ENCODE data around the gene SLC26A11.
"Not testable (repeated sequence)": the region's sequence is repeated elsewhere in the genome, so short reads cannot be mapped to it uniquely, and the experiment has no call there.

SLC26A11 gene

DNA sequence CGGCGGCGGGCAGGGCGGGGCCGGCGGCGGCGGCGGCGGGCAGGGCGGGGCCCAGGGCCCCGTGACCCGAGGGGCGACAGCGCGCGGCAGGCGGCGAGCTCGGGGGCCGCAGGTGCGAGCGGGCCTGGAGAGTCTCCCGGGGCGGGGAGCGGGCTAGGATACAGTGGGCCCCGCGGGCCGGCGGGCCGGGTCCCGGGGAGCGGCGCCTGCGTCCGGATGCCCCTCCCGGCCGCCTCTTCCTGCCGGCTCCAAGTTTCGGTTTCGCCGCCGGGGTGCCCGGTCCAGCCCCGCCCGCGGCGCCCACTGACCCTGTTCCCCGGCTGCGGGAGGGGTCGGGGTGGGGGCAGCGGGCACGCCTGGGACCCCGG lies 40.5 kb downstream of the SLC26A11 start, which contains the start of gene RNF213:
TSS of gene RNF213 (plus strand) at position 62 of the 368 bp plus-strand sequence. CDS start 2,830 bp downstream, outside the sequence.
- DNase-seq (ENCODE audit: low read depth) = no peak

DNA sequence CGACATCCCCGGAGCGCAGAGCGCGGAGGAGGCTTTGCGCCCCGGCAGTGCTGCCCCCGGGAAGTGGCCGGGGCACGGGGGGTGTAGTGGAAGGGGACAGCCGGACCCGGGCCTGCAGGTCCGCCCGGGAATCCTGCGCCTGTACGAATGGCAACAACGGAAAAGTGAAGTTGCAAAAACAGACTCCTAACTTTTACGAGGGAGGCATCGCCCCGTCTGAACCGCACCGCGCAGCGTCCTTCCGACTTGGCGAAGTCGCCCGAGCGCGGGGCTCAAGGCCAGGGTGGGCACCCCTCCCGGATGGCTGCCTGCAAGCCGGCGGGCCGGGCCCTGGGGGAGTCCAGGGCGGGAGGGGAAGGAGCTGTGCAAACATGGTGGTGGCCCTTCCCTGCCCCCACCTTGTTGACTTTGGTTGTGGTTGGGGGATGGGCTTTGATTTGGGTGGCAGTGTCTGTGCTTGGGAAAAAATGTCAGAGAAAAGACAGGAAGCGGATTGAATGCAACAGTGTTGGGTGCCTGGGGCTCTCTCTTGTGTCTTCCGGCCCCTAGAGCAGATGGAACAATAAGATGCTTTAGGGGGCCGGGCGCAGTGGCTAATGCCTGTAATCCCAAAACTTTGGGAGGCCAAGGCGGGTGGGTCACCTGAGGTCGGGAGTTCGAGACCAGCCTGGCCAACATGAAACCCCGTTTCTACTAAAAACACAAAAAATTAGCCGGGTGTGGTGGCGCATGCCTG lies 41.1 kb downstream of the SLC26A11 start:
- peak; percentile 39 for DNase-seq (ENCODE audit: low read depth)

DNA sequence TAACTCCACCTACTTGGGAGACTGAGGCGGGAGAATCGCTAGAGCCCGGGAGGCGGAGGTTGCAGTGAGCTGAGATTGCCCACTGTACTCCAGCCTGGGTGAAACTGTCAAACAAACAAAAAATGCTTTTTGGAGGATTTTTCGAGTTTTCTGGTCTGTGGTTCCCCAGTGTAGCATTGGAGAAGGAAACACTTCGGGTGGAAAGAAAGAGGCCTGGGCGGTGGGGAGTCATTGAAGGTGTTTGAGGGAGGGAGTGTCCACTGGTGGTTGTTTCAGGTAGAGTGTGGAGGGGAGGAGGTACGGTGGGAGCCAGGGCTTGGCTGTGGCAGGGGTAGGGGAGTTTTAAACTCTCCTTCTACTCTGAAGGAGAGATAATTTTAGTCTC lies 41.7 kb downstream of the SLC26A11 start:
- no peak for DNase-seq (ENCODE audit: low read depth)

DNA sequence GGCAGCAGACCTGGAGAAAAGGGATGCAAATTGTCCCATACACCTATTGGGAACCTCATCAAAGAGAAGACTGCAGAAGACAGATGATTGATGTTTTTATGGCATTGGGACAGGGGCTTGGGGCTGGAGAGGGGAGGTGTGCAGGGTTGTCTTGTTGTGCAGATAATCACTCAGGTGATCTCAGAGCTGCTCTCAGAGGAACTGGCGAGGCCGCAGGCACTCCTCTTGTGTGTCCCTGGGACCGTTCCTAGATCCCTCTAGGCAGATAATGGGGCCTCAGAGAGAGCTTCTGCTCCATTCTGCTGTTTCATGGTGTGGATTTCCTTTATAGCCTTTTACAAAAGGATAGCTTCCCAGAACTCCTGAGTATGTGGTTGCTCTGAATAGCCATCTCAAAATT lies 42.1 kb downstream of the SLC26A11 start:
- no peak for DNase-seq (ENCODE audit: low read depth)

DNA sequence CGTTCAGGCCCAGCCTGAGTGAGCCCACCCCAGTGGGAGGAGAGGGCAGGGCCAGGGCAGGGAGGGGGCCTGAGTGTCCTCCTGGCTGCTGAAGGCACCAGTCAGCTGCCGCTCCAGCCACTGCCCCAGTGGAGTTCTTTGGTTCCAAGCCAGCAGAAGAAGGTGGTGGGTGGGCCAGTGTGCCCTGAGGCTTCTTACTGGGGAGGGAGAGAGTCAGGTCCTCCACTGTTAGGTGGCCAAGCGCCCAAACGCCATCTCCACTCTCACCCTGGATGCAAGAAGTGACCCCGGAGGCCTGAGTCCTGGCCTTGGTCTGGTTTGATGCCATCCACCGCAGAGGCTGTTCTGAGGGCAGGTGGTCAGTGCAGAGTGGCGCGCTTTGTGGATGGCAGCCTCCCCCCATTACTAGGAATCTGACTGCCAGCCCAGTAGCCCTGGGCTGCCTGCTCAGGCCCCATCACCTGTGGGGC lies 42.6 kb downstream of the SLC26A11 start:
- DNase-seq (ENCODE audit: low read depth) = no peak

DNA sequence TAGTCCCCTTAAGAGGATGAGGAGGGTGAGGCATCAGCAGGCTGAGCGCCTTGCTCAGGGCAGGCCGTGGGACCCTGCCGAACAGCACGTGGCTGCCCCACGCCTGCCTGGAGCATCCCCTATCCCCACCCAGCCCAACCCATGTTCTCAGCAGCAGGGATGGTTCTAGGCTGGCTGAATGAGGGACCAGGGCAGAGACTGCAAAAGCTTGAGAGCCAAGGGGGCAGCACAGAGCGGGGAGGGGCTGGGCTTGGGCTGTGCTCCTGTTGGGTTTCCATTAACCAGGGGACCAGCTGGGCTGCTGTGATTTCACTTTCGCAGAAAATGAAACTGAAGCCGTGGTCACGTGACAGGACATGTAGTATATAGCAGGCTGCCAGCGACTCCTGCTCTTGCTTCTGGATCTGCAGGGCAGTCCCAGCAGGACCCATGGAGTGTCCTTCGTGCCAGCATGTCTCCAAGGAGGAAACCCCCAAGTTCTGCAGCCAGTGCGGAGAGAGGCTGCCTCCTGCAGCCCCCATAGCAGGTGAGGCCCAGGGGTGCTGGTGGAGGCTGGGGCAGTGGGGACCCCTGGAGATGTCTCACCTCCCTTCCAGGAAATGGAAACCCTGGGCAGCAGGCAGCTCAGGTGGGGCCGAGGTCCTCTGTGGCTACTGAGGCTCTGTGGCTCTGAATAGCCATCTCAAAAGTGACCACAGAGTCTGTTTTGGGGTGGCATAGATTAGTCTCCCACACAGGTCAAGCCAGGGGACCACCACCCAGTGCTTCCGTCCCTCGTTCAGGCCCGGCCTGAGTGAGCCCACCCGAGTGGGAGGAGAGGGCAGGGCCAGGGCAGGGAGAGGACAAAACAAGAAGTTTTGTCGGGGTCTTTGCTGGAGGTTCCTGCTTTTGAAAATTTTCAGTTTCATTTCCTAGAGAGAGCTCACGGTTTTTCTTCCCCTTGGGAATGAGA lies 43.3 kb downstream of the SLC26A11 start:
- DNase-seq (ENCODE audit: low read depth) = peak; percentile 83

DNA sequence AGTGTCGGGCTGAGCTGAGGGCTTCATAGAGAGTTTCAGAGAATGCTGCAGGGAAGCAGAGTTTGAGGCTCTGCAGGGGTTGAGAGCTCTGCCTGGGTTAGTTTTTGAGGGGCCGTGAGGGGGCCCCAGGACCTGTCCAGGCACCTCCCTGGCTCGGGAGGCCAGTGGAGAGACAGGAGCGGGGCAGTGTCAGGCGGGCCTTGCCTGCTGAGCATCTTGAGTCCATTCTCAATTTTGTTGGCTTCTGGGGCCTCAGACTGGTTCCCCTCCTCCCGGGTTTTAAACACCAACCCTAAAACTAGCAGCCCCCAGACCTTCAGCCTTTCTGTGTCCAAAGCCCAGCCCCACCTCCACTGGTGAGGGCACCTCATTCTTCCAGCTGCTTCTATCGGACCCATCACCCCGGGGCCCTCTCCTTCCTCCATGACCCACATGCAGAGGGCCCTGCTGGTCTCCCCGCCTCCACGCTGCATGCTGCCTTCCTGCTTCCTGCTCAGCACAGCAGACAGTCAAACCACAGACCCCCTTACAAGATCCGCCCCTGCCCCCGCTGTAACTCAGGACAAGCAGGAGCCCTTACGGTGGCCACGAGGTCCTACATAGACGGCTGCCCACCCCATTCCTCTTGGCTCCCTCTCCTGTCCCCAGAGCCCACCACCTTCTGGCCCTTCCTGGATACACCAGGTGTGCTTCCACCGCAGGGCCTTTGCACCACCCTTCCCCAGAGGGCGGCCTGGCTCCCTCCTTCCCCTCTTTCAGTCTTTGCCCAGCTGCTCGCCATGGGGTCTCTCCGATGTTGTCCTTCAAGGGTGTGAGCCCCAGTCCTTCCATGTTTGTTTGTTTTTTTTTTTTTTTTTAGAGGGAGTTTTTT lies 44.2 kb downstream of the SLC26A11 start:
- DNase-seq (ENCODE audit: low read depth) = no peak

DNA sequence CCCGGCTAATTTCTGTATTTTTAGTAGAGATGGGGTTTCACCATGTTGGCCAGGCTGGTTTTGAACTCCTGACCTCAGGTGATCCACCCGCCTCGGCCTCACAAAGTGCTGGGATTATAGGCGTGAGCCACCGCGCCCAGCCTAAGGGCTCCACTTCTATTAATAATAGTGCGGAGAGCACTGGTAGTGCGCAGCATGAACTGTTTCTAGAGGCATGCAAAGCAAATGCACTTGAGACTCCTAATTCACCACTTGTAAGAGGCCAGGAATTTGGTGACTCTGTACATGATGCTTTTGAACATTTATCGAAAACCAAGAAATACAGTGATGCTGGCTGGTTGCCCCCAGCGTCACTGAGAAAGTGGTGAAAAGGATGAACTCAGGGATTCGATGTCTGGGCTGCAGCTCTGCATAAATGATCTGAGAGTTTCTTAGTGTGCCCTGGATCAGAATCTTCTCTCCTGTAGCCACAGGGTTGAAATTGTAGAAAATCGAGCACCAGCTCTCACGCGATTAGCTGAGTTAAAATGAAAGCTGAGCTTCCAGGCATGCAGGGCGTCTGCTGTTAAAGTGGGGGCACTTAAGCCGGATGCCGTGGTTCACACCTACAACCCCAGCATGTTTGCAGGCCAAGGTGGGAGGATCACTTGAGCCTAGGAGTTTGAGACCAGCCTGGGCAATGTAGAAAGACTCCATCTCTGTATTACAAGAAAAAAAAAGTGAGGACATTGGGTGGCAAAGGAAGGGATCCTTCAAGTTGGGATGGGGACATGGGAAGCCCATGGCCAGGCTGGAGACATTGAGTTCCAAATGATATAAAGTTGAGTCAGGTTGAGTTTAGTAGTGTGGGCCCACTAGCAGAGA lies 45.2 kb downstream of the SLC26A11 start:
- DNase-seq (ENCODE audit: low read depth) = no peak

DNA sequence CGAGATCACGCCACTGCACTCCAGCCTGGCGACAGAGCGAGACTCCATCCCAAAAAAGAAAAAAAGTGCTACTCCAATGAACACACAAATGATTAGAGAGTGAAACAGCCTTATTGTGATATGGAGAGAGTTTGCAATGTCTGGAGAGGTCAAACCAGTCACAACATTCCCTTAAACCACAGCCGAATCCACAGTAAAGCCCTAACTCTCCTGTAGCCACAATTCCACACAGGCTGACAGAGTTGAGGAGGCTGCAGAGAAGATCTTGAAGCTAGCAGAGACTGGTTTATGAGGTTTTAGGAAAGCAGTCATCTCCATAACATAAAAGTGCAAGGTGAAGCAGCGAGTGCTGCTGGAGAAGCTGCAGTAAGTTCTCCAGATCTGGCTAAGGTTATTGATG lies 47.2 kb downstream of the SLC26A11 start:
- DNase-seq (ENCODE audit: low read depth) = no peak

DNA sequence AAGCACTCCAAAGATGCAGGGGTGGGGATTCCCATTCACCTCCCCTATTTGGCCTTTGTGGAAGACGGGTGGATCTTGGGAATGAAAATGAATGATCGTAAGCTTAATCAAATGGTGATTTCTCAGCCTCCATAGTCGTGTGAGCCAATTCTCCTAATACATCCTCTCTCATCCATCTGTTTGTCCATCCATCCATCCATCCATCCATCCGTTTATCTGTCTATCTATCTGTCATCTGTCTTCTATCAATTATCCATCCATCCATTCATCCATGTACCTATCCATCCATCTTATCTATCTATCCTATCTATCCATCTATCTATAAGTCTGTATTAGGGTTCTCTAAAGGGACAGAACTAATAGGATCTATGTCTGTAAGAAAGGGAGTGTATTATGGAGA lies 48.2 kb downstream of the SLC26A11 start:
- DNase-seq (ENCODE audit: low read depth) = no peak

DNA sequence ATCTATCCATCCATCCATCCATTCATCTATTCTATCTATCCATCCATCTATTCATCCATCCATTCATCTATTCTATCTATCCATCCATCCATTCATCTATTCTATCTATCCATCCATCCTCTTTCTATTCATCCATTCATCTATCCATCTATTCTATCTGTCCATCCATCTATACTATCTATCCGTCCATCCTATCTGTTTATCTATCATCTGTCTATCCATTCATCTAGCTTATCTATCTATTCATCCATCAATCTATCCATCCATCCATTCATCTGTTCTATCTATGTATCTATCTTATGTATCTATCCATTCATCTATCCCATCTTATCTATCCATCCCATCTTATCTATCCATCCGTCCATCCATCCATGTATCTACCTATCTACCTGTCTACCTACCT lies 49.2 kb downstream of the SLC26A11 start:
- no peak for DNase-seq (ENCODE audit: low read depth)

DNA sequence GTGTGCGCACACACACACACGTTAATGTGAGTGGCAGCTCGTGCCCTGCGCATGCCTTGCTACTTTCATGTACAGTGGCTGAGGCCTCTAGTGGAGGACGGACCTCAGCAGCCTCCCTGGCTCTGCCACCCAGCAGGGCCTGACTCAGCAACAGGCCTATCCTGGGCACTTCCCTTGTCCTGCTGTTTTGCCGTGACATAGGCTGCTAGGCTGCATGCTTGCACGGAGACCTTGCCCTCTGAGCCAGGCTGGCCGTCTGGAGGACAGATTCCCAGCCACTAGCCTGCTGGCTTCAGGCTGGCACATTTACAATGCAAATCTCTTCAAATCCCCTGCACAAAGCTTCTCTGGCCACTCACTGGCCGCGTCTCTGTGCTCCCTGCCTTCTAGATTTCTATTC lies 49.9 kb downstream of the SLC26A11 start:
- no peak for DNase-seq (ENCODE audit: low read depth)

DNA sequence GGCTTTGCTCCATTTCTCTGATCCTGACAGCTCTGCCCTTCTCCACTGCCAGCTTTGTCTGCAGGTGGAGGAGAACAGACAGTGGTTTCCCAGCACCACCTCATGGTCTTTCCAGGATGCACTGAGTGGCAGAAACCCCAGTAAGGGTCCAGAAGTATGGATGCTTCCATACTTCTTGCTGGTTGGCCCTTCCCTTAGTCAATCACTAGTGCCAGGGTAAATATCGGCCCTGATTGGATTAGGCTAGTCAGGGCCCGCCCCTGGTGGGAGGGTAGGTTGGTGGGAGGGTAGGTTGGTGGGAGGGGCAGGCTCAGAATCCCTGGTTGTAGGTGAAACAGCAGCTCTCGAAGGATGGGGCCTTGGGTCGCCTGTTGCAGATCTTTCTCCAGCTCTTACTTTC lies 50.6 kb downstream of the SLC26A11 start:
- DNase-seq (ENCODE audit: low read depth) = no peak

DNA sequence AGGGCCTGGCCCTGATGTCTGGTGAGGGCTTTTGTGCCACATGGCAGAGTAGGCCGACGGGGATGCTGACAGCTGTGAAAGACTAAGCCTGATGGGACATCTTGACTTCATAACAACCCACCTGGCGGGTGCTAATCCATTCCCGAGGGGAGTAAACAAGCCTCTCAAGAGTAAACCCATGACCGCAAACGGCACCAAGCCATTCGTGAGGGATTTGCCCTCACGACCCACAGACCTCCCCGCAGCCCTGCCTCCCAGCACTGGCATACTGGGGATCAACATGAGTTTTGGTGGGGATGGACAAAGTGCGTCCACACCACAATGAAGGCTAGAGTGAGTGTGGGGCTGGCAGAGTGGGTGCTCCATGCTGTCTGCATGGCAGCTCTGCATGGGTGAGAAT lies 52.1 kb downstream of the SLC26A11 start:
- DNase-seq (ENCODE audit: low read depth) = no peak

DNA sequence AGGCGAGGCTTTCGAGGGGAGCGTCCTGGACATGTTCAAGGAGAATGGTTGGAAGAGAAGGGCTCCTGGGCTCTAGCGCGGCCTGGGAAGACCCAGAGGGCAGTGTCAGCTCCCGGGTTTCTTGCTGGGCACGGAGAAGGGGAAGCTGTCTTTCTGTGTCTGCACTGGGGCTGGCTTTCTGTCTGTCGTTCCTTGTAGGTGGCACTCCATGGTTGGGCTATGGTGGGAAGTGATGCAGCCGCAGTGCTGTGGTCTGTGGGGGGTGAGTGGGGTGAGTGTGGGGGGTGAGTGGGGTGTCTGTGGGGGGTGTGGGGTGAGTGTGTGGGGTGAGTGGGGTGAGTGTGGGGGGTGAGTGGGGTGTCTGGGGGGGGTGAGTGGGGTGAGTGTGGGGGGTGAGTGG lies 54.1 kb downstream of the SLC26A11 start:
- DNase-seq (ENCODE audit: low read depth) = no peak

DNA sequence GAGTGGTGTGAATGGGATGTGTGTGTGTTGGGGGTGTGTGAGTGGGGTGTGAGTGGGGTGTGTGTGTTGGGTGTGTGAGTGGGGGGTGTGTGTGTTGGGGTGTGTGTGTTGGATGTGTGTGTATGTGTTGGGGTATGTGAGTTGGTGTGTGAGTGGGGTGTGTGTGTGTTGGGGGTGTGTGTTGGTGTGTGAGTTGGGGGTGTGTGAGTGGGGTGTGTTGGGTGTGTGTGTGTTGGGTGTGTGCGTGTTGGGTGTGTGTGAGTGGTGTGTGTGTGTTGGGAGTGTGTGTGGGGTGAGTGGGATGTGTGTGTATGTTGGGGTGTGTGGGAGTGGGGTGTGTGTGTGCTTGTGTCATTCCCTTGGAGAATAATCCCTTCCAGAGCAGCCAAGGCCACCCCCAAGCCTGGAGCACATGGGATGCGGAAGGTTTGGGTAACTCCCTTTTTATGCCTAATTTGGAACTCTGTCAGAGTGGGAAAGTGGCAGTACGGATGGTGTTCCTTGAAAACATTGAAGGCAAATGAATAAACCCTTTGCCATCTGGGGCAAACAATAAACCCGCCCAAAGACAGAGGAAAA lies 54.7 kb downstream of the SLC26A11 start:
- no peak for DNase-seq (ENCODE audit: low read depth)

DNA sequence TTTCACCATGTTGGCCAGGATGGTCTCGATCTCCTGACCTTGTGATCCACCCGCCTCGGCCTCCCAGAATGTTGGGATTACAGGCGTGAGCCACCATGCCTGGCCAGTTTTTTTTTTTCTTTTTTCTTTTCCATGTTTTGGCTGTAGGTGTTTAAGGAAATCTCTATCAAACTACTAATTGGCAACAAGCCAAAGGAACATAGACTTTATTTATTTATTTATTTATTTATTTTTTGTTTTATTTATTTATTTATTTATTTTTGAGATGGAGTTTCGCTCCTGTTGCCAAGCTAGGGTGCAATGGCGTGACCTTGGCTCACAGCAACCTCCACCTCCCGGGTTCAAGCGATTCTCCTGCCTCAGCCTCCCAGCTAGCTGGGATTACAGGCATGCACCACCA lies 55.6 kb downstream of the SLC26A11 start:
- not testable (repeated sequence) for DNase-seq (ENCODE audit: low read depth)

DNA sequence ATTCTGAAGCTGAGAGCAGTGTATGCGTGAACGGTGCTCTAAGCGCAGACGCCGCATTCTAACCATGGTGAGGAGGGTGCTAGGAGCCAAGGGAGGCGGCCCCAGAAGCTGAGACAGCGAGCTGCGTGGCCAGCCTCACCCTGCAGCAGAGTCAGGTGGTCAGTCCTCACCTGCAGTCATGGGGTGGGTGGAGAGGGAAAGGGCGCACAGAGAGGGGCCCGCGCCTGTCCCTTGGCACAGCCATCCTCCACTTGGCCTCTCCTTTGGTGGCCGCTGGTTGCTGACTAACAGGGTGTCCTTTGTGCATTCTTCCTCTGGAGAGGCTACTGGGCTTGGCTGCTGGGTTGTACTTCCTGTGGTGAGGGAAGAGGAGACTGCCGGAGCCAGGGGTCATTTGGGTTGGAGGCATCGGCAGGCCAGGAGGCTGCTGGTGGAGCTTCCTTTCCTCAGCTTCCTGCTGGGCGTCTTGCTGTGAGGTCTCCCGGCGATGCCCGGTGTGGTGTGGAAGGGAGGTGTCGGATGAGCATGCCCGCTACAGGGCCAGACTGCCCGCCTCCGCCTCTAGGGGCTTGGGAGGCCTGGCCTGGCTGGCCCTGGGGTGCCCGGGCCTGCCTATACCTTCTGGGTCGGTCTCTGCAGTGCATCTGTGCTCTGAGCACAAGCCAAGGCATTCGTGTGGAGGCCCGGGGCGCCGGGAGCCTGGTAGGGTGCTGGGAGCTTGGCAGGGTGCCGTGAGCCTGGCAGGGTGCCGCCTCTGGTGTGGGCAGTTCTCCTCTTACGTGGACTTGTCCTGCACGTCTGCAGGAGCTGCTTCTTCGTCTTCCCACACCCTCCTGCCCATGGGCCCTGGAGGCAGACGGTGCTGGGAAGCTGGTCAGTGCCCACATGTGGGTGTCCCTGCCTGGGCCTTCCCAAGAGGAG lies 57.8 kb downstream of the SLC26A11 start:
- no peak for DNase-seq (ENCODE audit: low read depth)

DNA sequence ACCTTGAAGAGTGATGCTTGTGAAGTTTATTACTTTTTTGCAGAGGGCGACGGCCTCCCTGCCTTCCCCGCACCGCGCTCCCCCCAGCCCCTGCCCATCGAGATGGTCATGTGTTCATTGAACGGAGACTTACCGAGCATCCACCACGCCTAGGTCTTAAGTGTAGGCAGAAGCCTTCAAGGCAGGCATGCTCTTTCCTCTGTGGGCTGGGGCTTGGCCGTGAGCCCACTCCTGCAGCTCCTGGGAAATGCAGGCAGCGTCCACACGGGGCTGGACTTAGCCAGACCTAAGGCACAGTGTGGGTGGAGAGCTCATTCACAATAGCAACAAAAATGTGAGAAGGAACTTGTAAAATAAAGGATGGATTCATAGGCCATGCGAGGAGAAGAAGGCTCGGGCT lies 59.7 kb downstream of the SLC26A11 start:
- no peak for DNase-seq (ENCODE audit: low read depth)

DNA sequence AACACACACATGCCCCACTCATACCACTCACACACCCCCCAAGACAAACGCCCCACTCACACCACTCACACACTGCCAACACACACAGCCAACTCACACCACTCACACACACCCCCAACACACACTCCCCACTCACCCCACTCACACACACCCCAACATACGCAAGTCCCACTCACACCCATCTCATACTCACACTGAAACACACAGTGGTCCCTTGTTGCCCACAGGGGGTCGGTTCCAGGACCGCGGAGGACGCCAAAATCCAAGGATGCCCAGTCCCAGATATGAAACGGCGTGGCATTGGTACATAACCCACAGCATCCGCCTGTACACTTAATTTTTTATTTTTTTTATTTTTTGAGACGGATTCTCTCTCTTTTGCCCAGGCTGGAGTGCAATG lies 61.3 kb downstream of the SLC26A11 start:
- no peak for DNase-seq (ENCODE audit: low read depth)
